Measurements from ENCODE around the gene CAMK2D.

CAMK2D gene

GRCh38 chr4:113665036-113665435 is 96.5 kb downstream of the CAMK2D start:
- no peaks in the 10 kb centered on the region for H3K9me3 ChIP-seq (ENCODE audit: insufficient read depth, low read length, severe bottlenecking)
- no peak overlapping the region for H3K27ac ChIP-seq (ENCODE audit: low read length)
- H3K4me1 ChIP-seq (ENCODE audit: insufficient read depth, low read length) = no peaks in the 10 kb centered on the region
- no peak for DNase-seq
- H3K4me2 ChIP-seq (ENCODE audit: insufficient read depth, low read length) = no peak overlapping the region
- no peak for ATAC-seq (ENCODE audit: insufficient read depth, low read depth)
- no peaks in the 10 kb centered on the region for H3K27me3 ChIP-seq (ENCODE audit: insufficient read depth, low read length, poor library complexity)
- no peak overlapping the region for H2AFZ ChIP-seq (ENCODE audit: low read depth, low read length)
- H3K9ac ChIP-seq (ENCODE audit: low read depth, low read length) = no peak overlapping the region
- TF ChIP-seq CTCF (IDR thresholded peaks at IDR 0.05; ENCODE audit: borderline replicate concordance, extremely low read depth, low read length, poor library complexity, severe bottlenecking) (no peak), EZH2 (IDR thresholded peaks at IDR 0.05; ENCODE audit: borderline replicate concordance, low read depth, low read length, severe bottlenecking) (no peak)
- H3K4me3 ChIP-seq (ENCODE audit: low read depth in 1 of 2, low read length in 2 of 2) = no peak overlapping the region
- no peaks in the 10 kb centered on the region for H3K79me2 ChIP-seq (ENCODE audit: insufficient read depth, low read length)
- H4K20me1 ChIP-seq (ENCODE audit: insufficient read depth, low read length) = no peaks in the 10 kb centered on the region
- no peaks in the 10 kb centered on the region; the same call in 1 of the 2 replicates for H3K36me3 ChIP-seq (ENCODE audit: insufficient read depth, low read length)

GRCh38 chr4:113662581-113662980 is 99.0 kb downstream of the CAMK2D start:
- no peaks in the 10 kb centered on the region for H3K79me2 ChIP-seq (ENCODE audit: insufficient read depth, low read length)
- ATAC-seq (ENCODE audit: insufficient read depth, low read depth) = no peak

GRCh38 chr4:113659127-113659526 is 102.4 kb downstream of the CAMK2D start:
- Histone ChIP-seq H2AFZ (ENCODE audit: low read depth, low read length) (no peak overlapping the region), H3K4me1 (ENCODE audit: insufficient read depth, low read length) (no peaks in the 10 kb centered on the region), H3K27me3 (ENCODE audit: insufficient read depth, low read length, poor library complexity) (no peaks in the 10 kb centered on the region), H4K20me1 (ENCODE audit: insufficient read depth, low read length) (no peaks in the 10 kb centered on the region; the same call in 1 of the 2 replicates), H3K36me3 (ENCODE audit: insufficient read depth, low read length) (no peaks in the 10 kb centered on the region), H3K27ac (ENCODE audit: low read length) (no peak overlapping the region), H3K9ac (ENCODE audit: low read depth, low read length) (no peak overlapping the region), H3K4me3 (ENCODE audit: low read depth in 1 of 2, low read length in 2 of 2) (no peak overlapping the region), H3K9me3 (ENCODE audit: insufficient read depth, low read length, severe bottlenecking) (no peaks in the 10 kb centered on the region), H3K79me2 (ENCODE audit: insufficient read depth, low read length) (no peaks in the 10 kb centered on the region), H3K4me2 (ENCODE audit: insufficient read depth, low read length) (no peak overlapping the region)
- DNase-seq (no peak), ATAC-seq (ENCODE audit: insufficient read depth, low read depth) (no peak)
- TF ChIP-seq EZH2 (IDR thresholded peaks at IDR 0.05; ENCODE audit: borderline replicate concordance, low read depth, low read length, severe bottlenecking) (no peak), CTCF (IDR thresholded peaks at IDR 0.05; ENCODE audit: borderline replicate concordance, extremely low read depth, low read length, poor library complexity, severe bottlenecking) (no peak)

More at GRCh38 chr4:113662581-113662980, 99.0 kb downstream of the CAMK2D start:
- no peaks in the 10 kb centered on the region for H3K27me3 ChIP-seq (ENCODE audit: insufficient read depth, low read length, poor library complexity)
- no peak for TF ChIP-seq EZH2 (IDR thresholded peaks at IDR 0.05; ENCODE audit: borderline replicate concordance, low read depth, low read length, severe bottlenecking)
- H3K36me3 ChIP-seq (ENCODE audit: insufficient read depth, low read length) = no peaks in the 10 kb centered on the region
- H3K4me3 ChIP-seq (ENCODE audit: low read depth in 1 of 2, low read length in 2 of 2) = no peak overlapping the region
- H3K9me3 ChIP-seq (ENCODE audit: insufficient read depth, low read length, severe bottlenecking) = no peaks in the 10 kb centered on the region
- no peaks in the 10 kb centered on the region for H4K20me1 ChIP-seq (ENCODE audit: insufficient read depth, low read length)
- no peak for DNase-seq
- H2AFZ ChIP-seq (ENCODE audit: low read depth, low read length) = no peak overlapping the region
- no peaks in the 10 kb centered on the region for H3K4me1 ChIP-seq (ENCODE audit: insufficient read depth, low read length)
- H3K4me2 ChIP-seq (ENCODE audit: insufficient read depth, low read length) = no peak overlapping the region
- H3K27ac ChIP-seq (ENCODE audit: low read length) = no peak overlapping the region
- H3K9ac ChIP-seq (ENCODE audit: low read depth, low read length) = no peak overlapping the region

GRCh38 chr4:113657586-113658233 is 103.8 kb downstream of the CAMK2D start:
- Histone ChIP-seq H3K27me3 (ENCODE audit: insufficient read depth, low read length, poor library complexity) (no peaks in the 10 kb centered on the region), H3K4me3 (ENCODE audit: low read depth in 1 of 2, low read length in 2 of 2) (no peak overlapping the region), H3K9ac (ENCODE audit: low read depth, low read length) (no peak overlapping the region), H2AFZ (ENCODE audit: low read depth, low read length) (no peak overlapping the region), H3K4me2 (ENCODE audit: insufficient read depth, low read length) (no peak overlapping the region), H4K20me1 (ENCODE audit: insufficient read depth, low read length) (no peaks in the 10 kb centered on the region; the same call in 1 of the 2 replicates), H3K9me3 (ENCODE audit: insufficient read depth, low read length, severe bottlenecking) (no peaks in the 10 kb centered on the region), H3K4me1 (ENCODE audit: insufficient read depth, low read length) (no peaks in the 10 kb centered on the region), H3K79me2 (ENCODE audit: insufficient read depth, low read length) (no peaks in the 10 kb centered on the region), H3K36me3 (ENCODE audit: insufficient read depth, low read length) (no peaks in the 10 kb centered on the region), H3K27ac (ENCODE audit: low read length) (no peak overlapping the region)
- no peak for DNase-seq
- no peak for ATAC-seq (ENCODE audit: insufficient read depth, low read depth)
- no peak for TF ChIP-seq EZH2 (IDR thresholded peaks at IDR 0.05; ENCODE audit: borderline replicate concordance, low read depth, low read length, severe bottlenecking)
- TF ChIP-seq CTCF (IDR thresholded peaks at IDR 0.05; ENCODE audit: borderline replicate concordance, extremely low read depth, low read length, poor library complexity, severe bottlenecking) = no peak

All from DND-41 (cell line).